ENCODE data around the gene PNKP.
A peak's percentile ranks its signal among the peaks of the same experiment; 100 is the strongest.

The PNKP gene

DNA sequence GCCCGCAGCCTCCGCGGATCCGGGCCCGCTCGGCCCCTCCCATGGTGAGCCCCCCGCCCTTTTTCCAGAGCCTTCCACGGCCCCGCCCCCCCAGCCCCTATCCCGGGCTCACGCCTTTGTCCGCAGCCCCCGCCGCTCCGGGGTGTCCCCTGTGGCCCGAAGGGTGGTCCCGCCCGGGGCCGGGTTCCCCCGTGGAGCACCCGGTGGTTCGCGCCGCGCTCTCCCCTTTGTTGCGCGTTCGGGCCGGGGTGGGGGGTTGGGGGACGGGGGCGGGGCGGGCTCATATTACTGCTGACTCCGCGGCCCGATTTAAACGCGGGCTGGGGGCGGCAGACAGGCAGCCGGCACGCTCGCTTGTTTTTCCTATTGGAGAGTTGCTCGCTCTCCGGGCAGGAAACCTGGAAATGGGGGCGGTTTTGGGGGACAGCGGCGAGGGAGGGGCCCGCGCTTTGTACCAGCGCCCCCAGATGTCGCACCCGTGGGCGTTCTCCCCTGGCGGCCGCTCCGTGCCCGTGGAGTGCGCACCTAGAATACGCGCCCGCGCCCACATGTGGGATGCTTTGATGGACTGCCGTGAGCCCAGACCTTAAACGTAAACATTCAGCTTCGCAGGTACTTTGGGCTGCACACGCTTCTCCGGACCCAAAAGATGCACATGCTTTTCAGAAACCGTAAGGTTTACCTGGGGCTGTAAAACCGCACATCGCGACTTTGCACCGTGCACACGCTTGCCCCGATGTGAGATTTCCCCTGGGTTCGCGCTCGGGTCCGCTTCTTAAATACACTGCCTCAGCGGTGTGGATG is 15.7 kb downstream of the PNKP start (continued):
- TF ChIP-seq, protein P1, sequence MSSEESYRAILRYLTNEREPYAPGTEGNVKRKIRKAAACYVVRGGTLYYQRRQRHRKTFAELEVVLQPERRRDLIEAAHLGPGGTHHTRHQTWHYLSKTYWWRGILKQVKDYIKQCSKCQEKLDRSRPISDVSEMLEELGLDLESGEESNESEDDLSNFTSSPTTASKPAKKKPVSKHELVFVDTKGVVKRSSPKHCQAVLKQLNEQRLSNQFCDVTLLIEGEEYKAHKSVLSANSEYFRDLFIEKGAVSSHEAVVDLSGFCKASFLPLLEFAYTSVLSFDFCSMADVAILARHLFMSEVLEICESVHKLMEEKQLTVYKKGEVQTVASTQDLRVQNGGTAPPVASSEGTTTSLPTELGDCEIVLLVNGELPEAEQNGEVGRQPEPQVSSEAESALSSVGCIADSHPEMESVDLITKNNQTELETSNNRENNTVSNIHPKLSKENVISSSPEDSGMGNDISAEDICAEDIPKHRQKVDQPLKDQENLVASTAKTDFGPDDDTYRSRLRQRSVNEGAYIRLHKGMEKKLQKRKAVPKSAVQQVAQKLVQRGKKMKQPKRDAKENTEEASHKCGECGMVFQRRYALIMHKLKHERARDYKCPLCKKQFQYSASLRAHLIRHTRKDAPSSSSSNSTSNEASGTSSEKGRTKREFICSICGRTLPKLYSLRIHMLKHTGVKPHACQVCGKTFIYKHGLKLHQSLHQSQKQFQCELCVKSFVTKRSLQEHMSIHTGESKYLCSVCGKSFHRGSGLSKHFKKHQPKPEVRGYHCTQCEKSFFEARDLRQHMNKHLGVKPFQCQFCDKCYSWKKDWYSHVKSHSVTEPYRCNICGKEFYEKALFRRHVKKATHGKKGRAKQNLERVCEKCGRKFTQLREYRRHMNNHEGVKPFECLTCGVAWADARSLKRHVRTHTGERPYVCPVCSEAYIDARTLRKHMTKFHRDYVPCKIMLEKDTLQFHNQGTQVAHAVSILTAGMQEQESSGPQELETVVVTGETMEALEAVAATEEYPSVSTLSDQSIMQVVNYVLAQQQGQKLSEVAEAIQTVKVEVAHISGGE (tag by site-specific recombination; conservative IDR thresholded peaks at IDR 0.05; ENCODE audit: low read depth): 0 out of 2 replicates have a peak, but pooled peaks have one; percentile 37
- TF ChIP-seq ZFHX2 (tag by site-specific recombination; conservative IDR thresholded peaks at IDR 0.05) (peak; percentile 92), GLI4 (tag by site-specific recombination; IDR thresholded peaks at IDR 0.05) (no peak), ZNF324 (tag by site-specific recombination; IDR thresholded peaks at IDR 0.05) (no peak)
- TF ChIP-seq, protein P2, sequence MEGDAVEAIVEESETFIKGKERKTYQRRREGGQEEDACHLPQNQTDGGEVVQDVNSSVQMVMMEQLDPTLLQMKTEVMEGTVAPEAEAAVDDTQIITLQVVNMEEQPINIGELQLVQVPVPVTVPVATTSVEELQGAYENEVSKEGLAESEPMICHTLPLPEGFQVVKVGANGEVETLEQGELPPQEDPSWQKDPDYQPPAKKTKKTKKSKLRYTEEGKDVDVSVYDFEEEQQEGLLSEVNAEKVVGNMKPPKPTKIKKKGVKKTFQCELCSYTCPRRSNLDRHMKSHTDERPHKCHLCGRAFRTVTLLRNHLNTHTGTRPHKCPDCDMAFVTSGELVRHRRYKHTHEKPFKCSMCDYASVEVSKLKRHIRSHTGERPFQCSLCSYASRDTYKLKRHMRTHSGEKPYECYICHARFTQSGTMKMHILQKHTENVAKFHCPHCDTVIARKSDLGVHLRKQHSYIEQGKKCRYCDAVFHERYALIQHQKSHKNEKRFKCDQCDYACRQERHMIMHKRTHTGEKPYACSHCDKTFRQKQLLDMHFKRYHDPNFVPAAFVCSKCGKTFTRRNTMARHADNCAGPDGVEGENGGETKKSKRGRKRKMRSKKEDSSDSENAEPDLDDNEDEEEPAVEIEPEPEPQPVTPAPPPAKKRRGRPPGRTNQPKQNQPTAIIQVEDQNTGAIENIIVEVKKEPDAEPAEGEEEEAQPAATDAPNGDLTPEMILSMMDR (tag by site-specific recombination; IDR thresholded peaks at IDR 0.05): peak; percentile 31; the same call in 1 of the 2 replicates

DNA sequence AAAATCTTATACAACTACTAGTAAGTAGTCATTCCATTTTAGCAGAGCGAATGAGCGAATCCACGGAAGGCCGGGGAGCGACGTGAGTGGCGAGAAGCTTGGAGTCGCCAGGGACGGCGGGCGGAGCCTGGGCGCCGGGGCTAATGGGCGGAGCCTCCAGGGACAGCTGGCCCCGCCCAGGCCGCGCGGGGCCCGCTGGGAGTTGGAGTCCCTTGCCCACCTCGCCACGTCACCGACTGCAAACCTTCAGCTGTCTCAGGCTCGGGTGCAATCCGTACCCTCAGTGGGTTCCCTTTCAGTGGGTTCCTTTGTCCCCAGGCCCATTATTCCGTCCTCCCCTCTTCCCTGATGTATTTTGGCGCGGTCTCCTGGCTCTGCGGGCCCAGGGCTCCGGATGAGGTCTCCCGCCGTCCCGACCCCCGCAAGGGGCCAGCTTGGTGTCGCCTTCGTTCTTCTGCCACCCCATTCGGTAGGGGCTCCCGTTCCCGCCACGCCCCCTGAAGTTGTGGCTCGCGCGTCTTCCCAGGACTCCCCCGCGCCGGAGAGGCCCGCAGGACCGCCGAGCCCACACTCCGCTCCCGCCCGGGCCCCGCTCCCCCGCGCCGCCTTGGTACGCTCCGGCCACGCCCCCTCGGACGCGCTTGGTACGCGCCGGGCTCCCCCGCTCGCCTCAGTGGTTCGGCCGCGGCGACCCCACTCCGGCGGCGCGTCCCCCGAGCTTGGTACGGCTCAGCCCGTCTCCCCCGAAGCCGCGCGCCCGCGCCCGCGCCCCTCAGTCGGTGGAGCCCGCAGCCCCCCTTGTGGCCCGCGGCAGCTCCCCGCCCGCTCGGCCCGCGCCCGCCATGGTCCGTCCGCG is 16.7 kb downstream of the PNKP start, which contains the start of gene PTOV1:
Gene PTOV1, plus strand, starts transcription at position 673 of the 856 bp plus-strand sequence.
- peaks cover 17% of the 10 kb centered on the region; the same call in 1 of the 2 replicates for H3K4me1 ChIP-seq (ENCODE audit: control insufficient read depth, insufficient read depth, low read length)
- POLR2A ChIA-PET: interaction anchor here (0.5 to 8.8 kb wide), 20 partner anchors 8 to 355 kb away, joined by 3 to 128 read pairs (median 4); partner anchors contain the start of genes AP2A1, ATF5, FUZ and MED25
- H3K36me3 ChIP-seq (ENCODE audit: control insufficient read depth in 2 of 2, insufficient read depth in 1 of 2, low read length in 2 of 2): peaks cover 0 to 18% of the 10 kb centered on the region in 2 experiments; a peak in 2 of 3 replicates
- peak within 1 kb of the TSS; percentile 76 for H3K4me3 ChIP-seq (ENCODE audit: low read depth, low read length)
- no peaks in the 10 kb centered on the region for H3K9me3 ChIP-seq (ENCODE audit: control insufficient read depth, insufficient read depth, low read depth, low read length)
- CTCF ChIA-PET: interaction anchor here (0.6 to 1.7 kb wide), 10 partner anchors 13 to 281 kb away, joined by 3 to 7 read pairs (median 4); partner anchors contain the start of gene FUZ
- H3K27ac ChIP-seq (ENCODE audit: extremely low read depth, low read depth, low read length): peak within 1 kb of the TSS; percentile 99
- TF ChIP-seq ZNF394 (tag by site-specific recombination; IDR thresholded peaks at IDR 0.05; ENCODE audit: borderline replicate concordance): peak; percentile 40; the same call in 1 of the 2 replicates
- TF ChIP-seq ZFP69B (tag by site-specific recombination; IDR thresholded peaks at IDR 0.05): peak; percentile 90
- no peak for TF ChIP-seq ZNF830 (tag by site-specific recombination; IDR thresholded peaks at IDR 0.05; ENCODE audit: low read depth)
- TF ChIP-seq, protein P1 (tag by site-specific recombination; conservative IDR thresholded peaks at IDR 0.05; ENCODE audit: low read depth): peak; percentile 84
- TF ChIP-seq ZNF324 (tag by site-specific recombination; IDR thresholded peaks at IDR 0.05): peak; percentile 91
- TF ChIP-seq, protein P3, sequence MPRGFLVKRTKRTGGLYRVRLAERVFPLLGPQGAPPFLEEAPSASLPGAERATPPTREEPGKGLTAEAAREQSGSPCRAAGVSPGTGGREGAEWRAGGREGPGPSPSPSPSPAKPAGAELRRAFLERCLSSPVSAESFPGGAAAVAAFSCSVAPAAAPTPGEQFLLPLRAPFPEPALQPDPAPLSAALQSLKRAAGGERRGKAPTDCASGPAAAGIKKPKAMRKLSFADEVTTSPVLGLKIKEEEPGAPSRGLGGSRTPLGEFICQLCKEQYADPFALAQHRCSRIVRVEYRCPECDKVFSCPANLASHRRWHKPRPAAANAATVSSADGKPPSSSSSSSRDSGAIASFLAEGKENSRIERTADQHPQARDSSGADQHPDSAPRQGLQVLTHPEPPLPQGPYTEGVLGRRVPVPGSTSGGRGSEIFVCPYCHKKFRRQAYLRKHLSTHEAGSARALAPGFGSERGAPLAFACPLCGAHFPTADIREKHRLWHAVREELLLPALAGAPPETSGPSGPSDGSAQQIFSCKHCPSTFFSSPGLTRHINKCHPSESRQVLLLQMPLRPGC (tag by site-specific recombination; IDR thresholded peaks at IDR 0.05): 0 out of 2 replicates have a peak, but pooled peaks have one; percentile 54
- no peak for TF ChIP-seq ZNF510 (tag by site-specific recombination; IDR thresholded peaks at IDR 0.05; ENCODE audit: insufficient replicate concordance)
- TF ChIP-seq ZNF274 (IDR thresholded peaks at IDR 0.05; ENCODE audit: low read length): no peak
- no peak for TF ChIP-seq ZNF274 (tag by site-specific recombination; IDR thresholded peaks at IDR 0.05; ENCODE audit: borderline replicate concordance)
- TF ChIP-seq ZNF239 (tag by site-specific recombination; IDR thresholded peaks at IDR 0.05): peak; percentile 79
- TF ChIP-seq, protein P4, sequence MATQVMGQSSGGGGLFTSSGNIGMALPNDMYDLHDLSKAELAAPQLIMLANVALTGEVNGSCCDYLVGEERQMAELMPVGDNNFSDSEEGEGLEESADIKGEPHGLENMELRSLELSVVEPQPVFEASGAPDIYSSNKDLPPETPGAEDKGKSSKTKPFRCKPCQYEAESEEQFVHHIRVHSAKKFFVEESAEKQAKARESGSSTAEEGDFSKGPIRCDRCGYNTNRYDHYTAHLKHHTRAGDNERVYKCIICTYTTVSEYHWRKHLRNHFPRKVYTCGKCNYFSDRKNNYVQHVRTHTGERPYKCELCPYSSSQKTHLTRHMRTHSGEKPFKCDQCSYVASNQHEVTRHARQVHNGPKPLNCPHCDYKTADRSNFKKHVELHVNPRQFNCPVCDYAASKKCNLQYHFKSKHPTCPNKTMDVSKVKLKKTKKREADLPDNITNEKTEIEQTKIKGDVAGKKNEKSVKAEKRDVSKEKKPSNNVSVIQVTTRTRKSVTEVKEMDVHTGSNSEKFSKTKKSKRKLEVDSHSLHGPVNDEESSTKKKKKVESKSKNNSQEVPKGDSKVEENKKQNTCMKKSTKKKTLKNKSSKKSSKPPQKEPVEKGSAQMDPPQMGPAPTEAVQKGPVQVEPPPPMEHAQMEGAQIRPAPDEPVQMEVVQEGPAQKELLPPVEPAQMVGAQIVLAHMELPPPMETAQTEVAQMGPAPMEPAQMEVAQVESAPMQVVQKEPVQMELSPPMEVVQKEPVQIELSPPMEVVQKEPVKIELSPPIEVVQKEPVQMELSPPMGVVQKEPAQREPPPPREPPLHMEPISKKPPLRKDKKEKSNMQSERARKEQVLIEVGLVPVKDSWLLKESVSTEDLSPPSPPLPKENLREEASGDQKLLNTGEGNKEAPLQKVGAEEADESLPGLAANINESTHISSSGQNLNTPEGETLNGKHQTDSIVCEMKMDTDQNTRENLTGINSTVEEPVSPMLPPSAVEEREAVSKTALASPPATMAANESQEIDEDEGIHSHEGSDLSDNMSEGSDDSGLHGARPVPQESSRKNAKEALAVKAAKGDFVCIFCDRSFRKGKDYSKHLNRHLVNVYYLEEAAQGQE (tag by site-specific recombination; IDR thresholded peaks at IDR 0.05): 0 out of 2 replicates have a peak, but pooled peaks have one; percentile 14
- peak; percentile 96 for TF ChIP-seq SP3 (tag by site-specific recombination; IDR thresholded peaks at IDR 0.05)
- TF ChIP-seq ZNF121 (tag by site-specific recombination; IDR thresholded peaks at IDR 0.05): 0 out of 2 replicates have a peak, but pooled peaks have one; percentile 24
- no peak for TF ChIP-seq ZNF473 (tag by site-specific recombination; IDR thresholded peaks at IDR 0.05)

Data from HEK293 (cell line).